HG02678 (cell line): ENCODE data around the gene LSM3.
"Not testable (repeated sequence)": the region's sequence is repeated elsewhere in the genome, so short reads cannot be mapped to it uniquely, and the experiment has no call there.

Source experiments
- ATAC-seq: cut with Tn5 transposase; IDR thresholded peaks from one replicate; pipeline ENCODE4 v1.9.1; 2021; ENCODE audit warnings: mild to moderate bottlenecking, moderate library complexity; ENCODE audit not compliant: unreplicated experiment

Gene LSM3

DNA sequence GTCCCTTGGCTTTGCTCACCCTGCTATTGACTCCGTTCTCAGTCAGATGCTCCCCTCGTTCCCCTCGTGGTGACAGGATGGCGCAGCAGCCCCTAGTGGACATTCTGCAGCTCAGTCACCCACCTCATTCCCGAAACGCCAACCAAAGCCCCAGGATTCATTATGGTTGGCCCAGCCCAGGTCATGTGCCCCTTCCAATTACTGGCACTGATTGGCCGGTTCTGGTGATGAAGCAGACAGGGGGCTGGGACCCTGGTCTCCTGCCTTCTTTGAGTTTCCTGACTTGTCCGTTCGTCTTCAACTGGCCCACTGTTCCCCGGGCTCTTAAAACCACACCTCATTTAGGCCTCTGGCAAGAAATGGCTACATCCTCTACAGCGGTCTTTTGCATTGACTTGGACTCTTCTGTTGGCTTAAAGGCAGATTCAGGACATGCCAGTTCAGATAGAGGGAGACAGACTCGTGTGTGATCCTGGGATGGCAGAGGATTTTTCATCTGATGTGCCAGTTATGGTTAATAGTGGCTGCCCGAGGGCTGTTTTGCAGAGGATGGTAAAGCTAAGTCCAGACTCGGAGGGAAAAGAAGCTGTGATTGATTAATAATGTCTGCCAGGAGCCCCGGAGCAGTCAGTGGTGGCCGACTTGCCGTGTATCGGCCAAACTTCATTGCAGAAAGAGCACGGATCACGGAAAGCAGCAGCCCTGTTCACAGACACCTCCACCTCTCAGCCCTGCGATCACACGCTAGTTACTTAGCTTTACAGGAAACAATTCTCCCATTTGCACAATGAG, 37.8 kb downstream of the LSM3 start:
- no peak for ATAC-seq

DNA sequence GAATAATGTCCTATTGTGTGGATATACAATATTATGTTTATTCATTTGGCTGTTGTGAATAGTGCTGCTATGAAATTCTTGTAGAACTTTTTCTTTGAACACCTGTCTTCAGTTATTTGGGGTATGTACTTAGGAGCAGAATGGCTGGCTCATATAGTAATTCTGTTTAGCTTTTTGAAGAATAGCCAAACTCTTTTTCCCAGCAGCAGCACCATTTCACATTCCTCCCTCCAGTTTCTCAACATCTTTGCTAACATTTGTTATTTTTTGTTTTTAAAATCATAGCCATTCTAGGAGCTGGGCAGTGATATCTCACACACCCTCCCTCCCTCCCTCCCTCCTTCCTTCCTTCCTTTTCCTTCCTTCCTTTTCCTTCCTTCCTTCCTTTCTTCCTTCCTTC, 39.7 kb downstream of the LSM3 start:
- no peak for ATAC-seq

DNA sequence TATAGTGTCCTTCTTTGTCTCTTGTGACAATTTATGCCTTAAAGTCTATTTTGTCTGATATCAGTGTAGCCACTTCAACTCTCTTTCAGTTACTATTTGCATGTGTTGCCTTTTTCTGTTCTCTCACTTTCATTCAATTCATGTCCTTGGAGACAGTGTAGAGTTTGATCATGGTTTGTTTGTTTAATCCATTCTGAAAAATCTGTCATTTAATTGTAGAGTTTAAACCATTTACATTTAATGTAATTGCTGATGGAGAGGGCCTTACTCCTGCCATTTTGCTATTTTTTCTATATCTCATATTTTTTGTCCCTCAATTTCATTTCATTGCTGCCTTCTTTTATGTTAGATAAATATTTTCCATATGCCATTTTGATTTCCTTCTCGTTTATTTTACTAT, 42.3 kb downstream of the LSM3 start:
- no peak for ATAC-seq

DNA sequence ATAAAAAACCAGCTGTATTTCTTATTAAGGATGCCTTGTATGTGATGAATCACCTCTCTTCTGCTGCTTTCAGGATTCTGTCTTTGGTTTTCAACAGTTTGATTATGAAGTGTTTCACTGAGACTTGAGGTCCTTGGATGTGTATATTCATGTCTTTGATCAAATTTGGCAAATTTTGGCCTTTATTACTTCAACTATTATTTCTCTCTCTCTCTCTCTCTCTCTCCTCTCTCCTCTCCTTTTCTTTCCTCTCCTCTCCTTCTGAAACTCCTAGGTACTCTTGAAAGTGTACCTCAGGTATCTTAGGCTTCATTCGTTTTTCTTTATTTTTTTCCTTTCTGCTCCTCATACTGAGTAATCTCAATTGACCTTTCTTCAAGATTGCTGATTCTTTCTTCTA, 43.3 kb downstream of the LSM3 start:
- no peak for ATAC-seq

DNA sequence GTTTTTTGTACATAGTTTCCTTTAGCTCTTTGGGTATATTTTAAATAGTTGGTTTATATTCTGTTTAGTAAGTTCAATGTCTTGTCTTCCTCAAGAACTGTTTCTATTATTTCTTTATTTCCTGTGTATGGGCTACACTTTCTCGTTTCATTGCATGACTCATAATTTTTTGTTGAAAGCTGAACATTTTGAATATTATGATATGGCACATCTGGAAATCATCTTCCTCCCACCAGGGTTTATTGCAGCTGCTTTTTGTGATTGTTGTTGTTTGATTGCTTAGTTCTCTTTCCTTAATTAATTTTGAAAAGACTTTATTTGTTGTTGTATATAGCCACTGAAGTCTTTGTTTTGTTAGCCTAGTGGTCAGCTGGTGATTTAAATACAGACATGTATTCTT, 43.8 kb downstream of the LSM3 start:
- ATAC-seq = no peak

DNA sequence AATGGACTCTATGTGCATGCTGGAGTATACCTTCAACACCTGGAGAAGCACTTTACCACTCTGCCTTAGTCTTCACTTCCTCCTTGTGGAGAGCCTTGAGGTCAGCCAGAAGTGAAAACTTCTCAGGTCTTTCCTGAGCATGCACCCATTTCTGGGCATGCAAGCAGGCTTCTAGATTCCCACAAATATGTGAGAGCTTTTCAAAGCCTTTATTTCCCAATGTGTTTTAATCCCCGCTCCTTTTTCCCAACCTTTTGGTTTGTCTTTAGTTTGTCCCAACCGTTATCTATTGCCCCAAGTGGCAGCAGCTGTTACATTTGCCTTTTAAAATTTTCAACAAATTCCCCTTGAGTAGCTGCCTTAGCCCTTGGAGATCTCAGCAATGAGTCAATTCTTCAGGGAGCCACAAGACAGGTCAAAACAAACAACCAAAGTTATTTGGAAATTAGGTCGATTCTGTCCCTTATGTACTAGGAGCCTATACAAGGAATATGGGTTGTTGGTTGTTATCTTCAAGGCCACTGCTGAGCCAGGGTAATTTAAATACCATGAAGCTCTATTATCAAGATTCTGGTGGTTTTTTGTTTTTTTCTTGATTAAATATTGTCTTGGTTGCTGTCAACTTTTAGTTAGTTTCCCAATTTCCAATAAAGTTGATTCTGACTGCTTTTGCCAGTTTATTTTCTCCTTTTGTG, 44.4 kb downstream of the LSM3 start:
- no peak for ATAC-seq

DNA sequence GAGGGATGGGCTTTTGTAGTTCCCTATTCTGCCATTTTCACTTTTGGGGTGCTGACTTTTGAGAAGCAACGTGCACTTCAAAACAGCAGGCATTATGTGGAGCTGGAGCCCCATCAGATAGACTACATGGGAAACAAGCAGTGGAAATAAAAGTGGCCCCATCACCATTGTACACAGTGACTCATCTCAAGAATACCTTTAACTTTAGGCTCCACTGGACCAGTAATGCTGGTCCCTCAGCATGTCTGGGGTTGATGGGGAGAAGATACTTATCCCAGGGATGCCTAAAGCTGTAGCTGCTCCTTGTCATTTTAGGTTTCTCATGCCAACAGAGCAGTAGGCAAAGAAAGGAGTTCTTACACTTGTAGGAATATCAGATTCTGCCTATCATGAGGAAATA, 45.0 kb downstream of the LSM3 start:
- ATAC-seq = no peak

DNA sequence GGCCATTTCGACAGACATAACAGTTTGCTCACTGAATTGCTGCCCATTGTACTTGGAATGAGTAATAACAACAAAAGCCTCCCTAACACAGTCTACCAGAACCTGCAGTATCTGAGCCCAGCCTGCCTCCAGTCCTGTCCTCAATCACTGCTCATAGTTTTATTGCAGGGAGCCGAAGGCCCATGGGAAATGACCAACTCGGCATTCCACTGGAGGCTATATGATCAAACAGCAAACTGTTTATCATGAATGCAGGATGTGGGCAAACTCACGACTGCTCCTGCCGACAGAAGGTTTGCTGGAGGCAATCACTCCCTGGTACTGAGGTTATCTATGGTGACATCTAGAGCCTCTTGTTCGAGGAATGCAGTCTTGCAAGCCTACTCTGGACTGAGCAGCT, 46.3 kb downstream of the LSM3 start:
- ATAC-seq = no peak

DNA sequence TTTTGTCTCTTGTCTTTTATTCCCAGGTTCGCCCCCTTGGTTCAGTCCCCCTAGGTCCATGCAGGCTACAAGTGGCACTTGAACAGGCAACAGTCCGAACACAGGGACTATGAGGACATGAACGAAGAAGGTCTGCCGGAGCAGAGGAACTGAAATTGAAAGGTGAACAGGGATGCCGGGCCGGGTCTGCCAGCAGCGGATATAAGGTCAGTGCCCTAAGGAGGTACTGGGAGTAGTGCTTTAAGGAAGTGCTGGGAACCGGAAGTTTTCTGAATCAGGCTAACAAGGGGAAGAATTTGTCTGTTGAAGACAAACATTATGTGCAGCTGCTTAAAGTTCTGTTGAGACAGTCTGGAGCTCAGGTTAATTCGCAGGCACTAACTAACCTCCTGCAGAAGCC, 46.8 kb downstream of the LSM3 start:
- no peak for ATAC-seq

DNA sequence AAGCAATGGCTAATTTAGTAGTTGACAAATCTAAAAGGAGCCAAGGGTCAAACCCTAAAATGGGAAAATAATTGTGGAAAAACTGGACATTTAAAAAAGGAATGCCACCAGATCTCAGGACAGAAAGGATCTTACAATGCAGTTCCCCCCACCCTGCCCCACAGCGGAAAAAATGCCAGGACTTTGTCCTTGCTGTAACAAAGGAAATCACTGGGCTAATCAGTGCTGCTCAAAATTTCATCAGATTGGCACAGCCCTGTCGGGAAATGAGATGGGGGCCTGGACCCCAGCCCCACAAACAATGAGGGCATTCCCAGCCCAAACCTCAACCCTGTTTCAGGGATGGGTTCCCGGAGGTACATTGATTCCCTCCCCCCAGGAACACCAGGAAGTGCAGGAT, 47.7 kb downstream of the LSM3 start:
- not testable (repeated sequence) for ATAC-seq

DNA sequence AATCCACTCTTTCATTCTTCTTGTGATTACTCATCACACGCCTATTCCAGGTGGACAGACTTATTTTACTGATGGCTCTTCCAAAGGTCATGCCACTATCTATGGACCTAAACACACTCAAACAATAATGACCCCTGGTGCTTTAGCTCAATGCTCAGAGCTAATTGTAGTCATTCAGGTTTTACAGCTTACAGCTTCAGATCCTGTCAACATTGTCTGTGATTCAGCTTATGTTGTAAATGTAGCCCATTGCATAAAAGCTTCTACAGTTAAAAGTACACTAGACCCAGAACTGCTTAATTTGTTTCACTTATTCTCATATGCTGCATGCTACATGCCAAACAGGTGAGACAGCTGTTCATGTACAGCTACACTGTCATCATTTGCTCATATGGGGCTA, 49.2 kb downstream of the LSM3 start:
- no peak for ATAC-seq

DNA sequence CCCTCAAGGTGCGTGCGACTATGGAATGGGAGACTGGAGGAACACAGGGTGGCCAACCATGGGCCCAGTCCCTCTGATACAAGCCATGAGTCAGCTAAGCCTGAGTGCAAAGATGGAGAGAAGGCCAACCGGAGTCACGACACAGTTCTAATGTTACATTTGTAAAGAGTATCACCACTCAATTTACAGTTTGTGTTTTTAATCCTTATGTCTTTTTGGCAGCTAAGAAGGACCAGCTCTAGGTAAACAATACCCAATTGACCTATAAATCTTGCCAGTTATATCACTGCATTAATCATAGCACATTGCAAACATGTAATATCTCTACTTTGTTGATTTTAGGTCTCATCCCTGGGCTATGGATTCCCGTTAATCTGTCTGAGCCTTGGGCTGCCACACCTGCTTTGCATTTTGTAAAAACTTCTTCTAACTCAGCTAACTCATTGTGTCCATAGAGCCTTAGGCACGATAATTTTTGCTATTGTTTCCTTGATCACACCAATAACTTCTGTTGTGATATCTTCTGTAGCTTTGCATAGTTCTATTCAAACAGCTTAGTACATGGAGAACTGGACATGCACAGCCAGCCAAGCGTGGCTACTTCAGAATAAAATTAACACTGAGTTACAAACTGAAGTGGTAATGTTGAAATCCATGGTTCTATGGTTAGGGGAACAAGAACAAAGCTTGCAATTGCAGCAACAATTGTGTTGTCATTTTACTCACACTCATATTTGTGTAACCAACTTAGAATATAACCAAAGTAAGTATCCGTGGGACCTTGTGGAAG, 50.3 kb downstream of the LSM3 start:
- ATAC-seq = no peak

DNA sequence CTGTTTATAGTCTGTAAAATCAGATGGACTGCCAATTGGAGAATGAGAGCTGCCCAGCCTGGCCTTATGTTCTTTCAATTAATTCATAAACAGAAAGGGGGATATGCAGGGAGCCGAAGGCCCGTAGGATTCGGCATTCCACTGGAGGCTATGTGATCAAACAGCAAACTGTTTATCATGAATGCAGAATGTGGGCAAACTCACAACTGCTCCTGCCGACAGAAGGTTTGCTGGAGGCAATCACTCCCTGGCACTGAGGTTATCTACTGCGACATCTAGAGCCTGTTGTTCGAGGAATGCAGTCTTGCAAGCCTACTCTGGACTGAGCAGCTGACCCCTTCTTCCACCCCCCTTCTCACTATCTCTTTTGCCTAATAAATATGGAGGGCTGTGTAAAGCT, 51.1 kb downstream of the LSM3 start:
- not testable (repeated sequence) for ATAC-seq

DNA sequence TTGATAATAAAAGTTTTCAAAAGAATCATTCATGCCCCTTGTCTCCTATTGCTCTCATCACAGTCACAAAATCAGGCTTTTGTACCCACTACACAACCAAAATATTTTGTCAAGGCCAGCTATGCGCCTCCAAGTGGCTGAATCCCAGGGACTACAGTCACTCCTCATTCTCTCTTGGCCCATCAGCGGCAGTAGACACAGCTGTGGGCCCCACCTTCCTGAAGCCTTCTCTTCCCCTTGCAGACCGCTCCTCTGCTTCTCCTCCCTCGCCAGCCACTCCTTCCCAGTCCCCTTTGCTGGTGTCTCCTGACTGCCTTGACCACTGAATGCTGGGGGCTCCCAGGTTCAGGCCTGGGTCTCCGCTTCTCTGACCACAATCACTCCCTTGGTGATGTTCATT, 52.1 kb downstream of the LSM3 start:
- ATAC-seq = no peak

DNA sequence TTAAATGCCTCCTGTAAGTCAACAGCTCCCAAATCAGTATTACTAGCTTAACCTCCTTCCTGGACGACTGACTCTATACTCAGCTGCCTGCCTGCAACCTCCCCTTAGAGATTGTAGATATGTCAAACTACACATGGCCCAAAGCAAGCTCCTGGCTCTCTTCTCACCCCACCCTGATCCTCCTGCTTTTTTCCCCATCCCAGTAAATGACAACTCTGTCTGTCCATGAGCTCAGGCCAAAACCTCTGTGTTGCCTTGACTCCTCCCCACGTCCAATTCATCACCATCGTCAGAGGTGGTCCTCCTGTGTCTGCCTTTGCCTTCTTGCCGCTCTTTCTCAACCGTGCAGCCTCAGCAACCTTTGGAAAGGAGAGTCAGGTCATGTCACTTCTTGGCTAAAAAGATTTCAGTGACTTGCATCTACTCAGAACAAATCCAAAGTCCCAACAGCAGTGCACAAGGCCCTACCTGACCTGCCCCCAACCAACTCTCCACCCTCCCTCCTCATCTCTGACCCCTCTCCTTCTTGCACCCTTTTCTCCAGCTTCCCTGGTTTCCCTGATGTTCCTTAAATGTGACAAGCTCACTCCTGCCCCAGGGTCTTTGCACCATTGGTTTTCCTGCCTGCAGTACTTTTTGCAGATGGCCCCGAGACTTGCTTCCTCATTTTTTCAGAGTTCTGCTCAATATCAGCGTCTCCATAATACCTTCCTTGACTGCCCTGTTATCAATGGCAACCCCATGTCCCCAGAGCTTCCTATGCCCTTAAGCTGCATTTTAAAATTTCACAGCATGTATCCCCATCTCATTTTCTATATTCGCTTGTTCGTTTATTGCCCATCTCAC, 52.8 kb downstream of the LSM3 start:
- no peak for ATAC-seq

DNA sequence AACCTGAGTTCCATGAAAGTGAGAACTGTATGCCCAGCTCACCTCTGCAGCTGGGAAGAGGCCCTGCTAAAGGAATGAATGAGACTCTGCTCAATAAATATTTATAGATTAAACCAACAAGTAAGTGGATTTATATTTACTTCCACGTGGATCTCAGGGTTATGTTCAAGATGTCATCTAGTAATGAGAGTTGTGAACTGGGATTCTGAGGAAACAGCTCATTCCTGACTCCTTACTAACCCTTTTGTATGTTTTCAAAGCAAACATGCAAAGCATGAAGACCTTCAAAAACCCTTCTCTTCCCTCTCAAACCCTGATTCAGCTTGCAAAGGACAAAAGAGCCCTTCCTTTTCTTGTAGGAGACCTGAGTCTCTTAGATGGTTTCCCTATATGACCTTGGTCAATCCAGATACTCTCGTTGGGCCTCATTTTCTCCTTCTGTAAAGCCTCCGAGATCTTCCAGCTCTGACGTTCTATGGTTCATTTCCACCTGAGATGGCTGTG, 53.4 kb downstream of the LSM3 start:
- ATAC-seq = no peak

DNA sequence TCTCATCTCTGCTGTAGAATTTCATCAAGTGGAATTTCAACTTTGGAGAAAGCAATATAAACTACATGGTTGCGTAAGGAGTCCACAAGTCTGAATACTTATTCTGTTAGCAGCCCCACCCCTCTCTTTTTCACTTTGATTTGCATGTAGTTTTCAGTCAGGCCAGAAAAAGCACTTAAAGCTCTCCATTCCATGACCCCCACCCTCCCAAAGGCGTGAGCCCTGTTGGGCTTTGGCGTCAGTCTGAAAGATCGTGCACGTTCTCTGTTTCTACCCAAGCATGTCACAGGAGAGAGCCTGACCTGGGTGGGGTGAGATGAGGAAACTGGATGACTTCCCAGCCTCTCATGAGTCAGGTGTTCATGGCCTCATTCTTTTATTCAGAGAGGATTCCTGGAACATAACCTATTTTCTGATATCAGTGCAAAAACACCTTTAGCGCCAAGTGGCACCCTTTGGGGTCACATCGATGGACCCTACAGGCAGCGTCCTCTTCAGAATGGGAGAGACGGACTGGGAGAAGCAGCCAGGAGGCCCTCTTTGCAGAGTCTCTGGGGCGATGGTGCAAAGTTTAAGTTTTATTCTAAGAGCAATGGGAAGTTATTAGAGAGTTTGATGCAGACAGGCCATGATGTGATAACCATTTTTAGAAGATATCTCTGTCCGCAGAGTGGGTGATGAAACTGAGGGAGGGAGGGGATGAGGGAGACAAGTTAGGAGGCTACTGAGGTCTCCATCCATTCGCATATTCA, 55.8 kb downstream of the LSM3 start:
- no peak for ATAC-seq

DNA sequence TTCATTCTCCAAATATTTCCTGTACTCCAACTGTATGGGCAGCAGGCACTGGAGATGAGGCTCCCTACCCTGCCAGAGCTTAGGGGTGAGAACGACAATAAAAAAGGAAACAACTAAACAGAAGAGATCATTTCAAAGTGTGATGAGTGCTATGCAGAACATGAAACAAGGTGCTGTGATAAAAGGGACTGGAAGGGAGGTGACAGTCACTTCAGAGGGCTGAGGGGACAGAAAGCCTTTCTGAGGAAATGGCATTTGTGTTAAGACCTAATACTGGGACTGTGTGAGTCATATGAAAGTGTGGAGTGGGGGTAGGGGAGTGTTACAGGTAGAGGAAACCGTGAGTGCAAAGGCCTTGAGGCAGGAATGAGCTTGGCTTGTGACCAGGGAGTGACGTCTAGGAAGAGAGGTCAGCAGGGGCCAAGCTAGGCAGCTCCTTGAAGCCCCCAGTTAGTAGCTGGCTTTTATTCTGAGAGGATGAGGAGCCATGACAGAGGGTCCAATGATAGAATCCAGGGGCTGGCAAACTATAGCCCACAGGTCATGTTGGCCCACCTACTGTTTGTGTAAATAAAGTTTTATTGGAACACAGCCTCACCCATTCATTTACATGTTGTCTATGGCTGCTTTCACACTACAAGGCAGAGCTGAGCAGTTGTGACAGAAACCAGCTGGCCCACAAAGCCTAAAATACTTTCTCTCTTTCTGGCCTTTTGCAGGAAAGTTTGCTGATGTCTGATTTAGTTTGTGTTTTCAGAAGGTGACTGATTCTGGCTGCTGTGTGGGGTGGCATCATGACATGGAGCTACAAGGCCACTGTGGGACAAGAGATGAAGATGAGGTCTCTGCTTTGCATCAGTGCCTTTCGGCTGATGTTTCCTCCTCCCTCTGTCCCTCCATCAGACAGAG, 56.6 kb downstream of the LSM3 start:
- ATAC-seq = no peak

DNA sequence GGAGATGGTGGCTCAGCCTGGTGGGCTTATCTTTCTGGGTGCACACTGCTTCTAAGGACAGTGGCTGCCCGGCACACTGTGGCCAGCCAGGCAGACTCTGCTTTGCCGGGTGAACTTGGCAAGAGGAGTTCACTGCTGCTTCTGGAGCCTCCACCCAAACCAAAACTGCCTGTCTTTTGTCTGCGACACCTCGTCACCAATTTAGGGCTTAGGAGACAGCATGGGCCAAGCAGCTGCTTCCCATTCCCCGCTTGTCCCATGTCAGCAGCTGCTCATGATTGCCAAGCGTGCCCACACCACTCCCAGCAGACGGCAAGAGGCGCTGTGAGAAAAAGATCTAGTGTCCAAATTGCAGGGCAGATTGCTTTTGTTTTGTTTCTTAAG, 57.3 kb downstream of the LSM3 start:
- ATAC-seq = no peak
